Fibroblast of lung (primary cell): ENCODE data around the gene CRACDL.

Experiments
- EZH2 ChIP-seq: IDR thresholded peaks from 2 replicates; pipeline ENCODE4 v1.5.1; 2012; ENCODE audit warnings: low read length, control low read depth, mild to moderate bottlenecking; ENCODE audit errors: missing control alignments
- TF ChIP-seq, protein P1 (sequence below), 2 donors: IDR thresholded peaks in 1 of 2; conservative IDR thresholded peaks in 1 of 2; 1 replicate in 1 of 2; 2 replicates in 1 of 2; pipeline ENCODE4 v1.5.1; 2011 to 2012; ENCODE audit warnings: low read length in 2 of 2, control low read depth in 1 of 2, inconsistent platforms in 1 of 2, low read depth in 1 of 2, mild to moderate bottlenecking in 1 of 2

GRCh38 chr2:98940102-98940501 lies 4.1 kb upstream of the CRACDL start:
- TF ChIP-seq, protein P1, sequence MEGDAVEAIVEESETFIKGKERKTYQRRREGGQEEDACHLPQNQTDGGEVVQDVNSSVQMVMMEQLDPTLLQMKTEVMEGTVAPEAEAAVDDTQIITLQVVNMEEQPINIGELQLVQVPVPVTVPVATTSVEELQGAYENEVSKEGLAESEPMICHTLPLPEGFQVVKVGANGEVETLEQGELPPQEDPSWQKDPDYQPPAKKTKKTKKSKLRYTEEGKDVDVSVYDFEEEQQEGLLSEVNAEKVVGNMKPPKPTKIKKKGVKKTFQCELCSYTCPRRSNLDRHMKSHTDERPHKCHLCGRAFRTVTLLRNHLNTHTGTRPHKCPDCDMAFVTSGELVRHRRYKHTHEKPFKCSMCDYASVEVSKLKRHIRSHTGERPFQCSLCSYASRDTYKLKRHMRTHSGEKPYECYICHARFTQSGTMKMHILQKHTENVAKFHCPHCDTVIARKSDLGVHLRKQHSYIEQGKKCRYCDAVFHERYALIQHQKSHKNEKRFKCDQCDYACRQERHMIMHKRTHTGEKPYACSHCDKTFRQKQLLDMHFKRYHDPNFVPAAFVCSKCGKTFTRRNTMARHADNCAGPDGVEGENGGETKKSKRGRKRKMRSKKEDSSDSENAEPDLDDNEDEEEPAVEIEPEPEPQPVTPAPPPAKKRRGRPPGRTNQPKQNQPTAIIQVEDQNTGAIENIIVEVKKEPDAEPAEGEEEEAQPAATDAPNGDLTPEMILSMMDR (conservative IDR thresholded peaks at IDR 0.05 in 1 of 2, IDR thresholded peaks at IDR 0.05 in 1 of 2; ENCODE audit: low read depth in 1 of 2, low read length in 2 of 2): no peak
- no peak for TF ChIP-seq EZH2
